Measurements from ENCODE around the gene CAPN10.

Gene CAPN10

GRCh38 chr2:240626531-240627300 is 40.2 kb downstream of the CAPN10 start:
- no peak for DNase-seq

GRCh38 chr2:240627736-240628506 is 41.4 kb downstream of the CAPN10 start:
- DNase-seq = no peak

DNA sequence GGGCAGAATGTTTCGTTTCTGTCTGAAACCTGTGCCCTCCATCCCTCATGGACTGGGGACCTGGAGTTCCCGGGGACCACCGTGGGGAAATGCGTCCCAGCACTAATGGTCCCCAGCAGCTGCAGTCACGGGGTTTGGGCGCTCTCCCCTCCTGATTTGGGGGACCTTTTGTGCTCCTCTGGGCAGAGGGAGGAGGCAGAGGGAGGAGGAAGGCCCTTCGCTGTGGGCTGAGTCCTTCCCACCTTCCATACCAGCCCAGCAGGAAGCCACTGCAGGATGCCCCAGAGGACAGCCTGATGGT is 41.9 kb downstream of the CAPN10 start:
- DNase-seq = no peak

DNA sequence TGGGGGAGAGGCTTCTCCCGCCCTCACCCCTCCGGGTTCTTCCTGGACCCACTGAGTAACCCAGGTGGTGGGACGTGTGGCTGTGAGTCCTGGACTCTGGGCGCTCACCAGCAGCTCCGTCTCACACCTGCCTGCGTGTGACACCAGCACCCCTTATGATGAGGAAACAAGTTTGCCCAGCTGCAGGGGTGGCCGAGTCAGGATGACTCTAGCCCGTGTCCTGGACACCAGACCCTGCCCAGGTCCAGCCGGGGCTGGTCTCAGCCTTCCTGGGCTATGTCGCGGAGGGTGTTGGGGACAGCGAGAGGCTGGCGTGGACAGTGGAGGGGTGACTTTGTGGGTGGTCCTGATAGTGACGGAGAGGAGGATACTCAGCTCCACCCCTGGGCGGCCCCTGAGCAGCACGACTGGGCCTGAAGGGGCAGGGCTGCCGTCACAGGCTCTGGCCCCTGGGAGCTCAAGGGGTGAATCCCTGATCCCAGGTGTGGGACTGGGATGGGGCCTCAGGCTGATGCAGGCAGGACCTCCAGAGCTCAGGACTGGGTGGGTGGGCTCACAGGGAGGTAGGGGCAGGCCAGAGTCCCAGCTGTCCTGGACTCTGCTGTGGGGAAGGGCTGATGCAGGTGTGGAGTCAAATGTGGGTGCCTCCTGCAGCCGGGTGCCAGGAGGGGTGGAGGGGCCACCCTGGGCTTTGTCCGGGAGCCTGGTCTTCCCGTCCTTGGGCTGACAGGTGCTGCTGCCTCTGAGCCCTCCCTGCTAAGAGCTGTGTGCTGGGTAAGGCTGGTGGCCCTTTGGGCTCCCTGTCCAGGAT is 42.5 kb downstream of the CAPN10 start:
- DNase-seq = no peak

DNA sequence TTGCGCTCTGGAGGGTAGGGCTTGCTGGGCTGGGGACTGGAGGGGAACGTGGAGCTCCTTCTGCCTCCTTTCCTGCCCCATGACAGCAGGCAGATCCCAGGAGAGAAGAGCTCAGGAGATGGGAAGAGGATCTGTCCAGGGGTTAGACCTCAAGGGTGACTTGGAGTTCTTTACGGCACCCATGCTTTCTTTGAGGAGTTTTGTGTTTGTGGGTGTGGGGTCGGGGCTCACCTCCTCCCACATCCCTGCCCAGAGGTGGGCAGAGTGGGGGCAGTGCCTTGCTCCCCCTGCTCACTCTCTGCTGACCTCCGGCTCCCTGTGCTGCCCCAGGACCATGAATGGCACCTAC is 43.1 kb downstream of the CAPN10 start:
- DNase-seq = no peak

DNA sequence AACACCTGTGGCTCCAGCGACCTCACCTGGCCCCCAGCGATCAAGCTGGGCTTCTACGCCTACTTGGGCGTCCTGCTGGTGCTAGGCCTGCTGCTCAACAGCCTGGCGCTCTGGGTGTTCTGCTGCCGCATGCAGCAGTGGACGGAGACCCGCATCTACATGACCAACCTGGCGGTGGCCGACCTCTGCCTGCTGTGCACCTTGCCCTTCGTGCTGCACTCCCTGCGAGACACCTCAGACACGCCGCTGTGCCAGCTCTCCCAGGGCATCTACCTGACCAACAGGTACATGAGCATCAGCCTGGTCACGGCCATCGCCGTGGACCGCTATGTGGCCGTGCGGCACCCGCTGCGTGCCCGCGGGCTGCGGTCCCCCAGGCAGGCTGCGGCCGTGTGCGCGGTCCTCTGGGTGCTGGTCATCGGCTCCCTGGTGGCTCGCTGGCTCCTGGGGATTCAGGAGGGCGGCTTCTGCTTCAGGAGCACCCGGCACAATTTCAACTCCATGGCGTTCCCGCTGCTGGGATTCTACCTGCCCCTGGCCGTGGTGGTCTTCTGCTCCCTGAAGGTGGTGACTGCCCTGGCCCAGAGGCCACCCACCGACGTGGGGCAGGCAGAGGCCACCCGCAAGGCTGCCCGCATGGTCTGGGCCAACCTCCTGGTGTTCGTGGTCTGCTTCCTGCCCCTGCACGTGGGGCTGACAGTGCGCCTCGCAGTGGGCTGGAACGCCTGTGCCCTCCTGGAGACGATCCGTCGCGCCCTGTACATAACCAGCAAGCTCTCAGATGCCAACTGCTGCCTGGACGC is 43.6 kb downstream of the CAPN10 start:
- no peak for DNase-seq

GRCh38 chr2:240630771-240631547 is 44.4 kb downstream of the CAPN10 start:
- no peak for DNase-seq

- no peak for DNase-seq
These were observed 45.2 kb downstream of the CAPN10 start for GRCh38 chr2:240631548-240632305.

DNA sequence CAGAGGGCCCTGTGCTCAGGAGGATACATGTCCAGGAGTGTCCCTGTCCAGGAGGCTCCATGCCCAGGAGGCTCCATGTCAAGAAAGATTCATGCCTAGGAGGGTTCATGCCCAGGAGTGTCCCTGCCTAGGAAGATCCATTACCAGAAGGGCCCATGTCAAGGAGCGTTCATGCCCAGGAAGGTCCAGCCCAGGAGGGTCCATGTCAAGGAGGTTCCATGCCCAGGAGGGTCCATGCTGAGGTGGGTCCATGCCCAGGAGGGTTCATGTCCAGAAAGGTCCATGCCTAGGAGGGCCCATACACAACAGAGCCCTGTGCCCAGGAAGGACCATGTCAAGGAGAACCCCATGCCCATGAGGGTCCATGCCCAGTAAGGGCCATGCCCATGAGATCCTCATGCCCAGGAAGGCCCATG is 45.8 kb downstream of the CAPN10 start:
- no peak for DNase-seq

GRCh38 chr2:240635121-240635997 is 48.8 kb downstream of the CAPN10 start:
- DNase-seq = no peak

DNA sequence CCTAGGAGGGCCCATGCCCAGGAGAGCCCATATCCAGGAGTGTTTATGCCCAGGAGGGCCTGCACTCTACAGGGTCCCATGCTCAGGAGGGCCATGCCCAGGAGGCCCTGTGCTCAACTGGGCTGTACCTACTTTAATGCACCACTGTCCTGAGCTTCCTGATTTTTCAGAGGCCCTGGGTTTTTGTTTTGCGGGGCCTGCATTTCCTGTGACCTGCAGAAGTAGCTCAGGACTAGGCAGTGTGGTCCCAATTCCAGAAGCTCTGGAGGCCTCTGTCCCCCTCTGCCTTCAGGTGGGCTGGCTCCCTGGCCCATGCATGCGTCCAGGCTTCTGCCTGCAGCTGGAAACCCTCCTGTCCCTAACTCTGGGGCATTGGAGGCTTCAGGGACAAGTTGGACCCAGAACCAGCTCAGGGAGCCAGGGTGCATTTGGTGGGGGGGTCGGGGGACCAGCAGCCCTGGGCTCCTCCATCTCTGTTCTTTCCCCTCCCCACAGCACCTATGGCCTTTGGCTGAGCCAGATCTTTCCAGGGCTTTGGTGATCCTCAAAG is 49.5 kb downstream of the CAPN10 start:
- no peak for DNase-seq

- no peak for DNase-seq
These were observed 50.1 kb downstream of the CAPN10 start for GRCh38 chr2:240636563-240637115.

GRCh38 chr2:240637116-240637900 is 50.8 kb downstream of the CAPN10 start:
- DNase-seq = no peak

DNA sequence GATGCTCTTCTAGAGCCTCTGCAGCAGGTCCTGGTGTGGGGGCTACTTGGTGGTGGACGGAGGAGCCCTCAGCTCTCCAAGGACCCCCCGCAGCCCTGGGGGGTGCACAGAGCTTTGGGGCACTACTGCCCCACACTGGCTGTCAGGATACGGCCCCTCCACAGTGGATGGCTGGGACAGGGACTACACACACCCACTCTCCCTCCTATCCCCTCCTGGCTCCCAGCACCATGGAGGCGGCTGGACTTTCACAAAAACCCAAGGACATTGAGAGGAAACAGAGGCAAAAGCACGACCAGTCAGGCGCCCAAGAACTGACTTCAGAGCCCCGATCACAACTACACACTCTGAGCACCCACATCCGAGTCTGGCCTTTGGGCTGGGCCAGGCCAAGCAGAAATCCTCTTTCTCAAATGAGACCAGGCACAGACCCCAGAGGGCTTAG is 51.4 kb downstream of the CAPN10 start:
- no peak for DNase-seq

DNA sequence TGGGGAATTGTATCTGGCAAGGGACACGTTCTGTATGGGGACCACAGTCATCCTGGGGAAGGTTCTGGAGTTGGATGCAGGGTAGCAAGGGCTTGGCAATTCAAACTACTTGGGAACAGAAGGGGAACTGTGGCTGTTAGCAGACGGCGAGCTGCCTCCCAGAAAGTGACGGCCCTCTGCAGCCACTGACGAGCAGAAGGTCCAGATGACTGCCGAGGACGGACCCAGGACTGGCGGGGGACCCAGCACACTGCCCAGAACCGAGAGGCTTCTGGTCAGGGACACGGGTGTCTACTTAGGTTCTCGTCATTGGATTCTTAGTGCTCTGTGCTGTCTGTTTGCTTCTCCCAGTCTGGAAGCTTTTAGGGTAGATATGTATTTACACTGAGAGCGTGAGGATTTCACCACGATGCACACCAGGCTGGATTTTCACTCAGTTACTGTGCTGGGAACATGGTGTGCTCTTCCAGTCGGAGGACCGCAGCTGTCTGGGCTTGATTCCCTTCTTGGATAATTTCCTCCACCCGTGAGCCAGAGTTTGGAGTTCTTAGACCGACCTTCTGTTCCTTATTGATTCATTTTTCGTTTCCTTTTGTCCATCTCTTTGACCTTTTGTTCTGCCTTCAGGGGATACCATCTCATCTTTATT is 52.1 kb downstream of the CAPN10 start:
- DNase-seq = no peak

GRCh38 chr2:240639566-240639965 is 53.0 kb downstream of the CAPN10 start:
- DNase-seq = no peak

GRCh38 chr2:240640939-240641338 is 54.4 kb downstream of the CAPN10 start:
- DNase-seq = no peak
